ENCODE measurements around the gene DLGAP4.

DLGAP4 gene

DNA sequence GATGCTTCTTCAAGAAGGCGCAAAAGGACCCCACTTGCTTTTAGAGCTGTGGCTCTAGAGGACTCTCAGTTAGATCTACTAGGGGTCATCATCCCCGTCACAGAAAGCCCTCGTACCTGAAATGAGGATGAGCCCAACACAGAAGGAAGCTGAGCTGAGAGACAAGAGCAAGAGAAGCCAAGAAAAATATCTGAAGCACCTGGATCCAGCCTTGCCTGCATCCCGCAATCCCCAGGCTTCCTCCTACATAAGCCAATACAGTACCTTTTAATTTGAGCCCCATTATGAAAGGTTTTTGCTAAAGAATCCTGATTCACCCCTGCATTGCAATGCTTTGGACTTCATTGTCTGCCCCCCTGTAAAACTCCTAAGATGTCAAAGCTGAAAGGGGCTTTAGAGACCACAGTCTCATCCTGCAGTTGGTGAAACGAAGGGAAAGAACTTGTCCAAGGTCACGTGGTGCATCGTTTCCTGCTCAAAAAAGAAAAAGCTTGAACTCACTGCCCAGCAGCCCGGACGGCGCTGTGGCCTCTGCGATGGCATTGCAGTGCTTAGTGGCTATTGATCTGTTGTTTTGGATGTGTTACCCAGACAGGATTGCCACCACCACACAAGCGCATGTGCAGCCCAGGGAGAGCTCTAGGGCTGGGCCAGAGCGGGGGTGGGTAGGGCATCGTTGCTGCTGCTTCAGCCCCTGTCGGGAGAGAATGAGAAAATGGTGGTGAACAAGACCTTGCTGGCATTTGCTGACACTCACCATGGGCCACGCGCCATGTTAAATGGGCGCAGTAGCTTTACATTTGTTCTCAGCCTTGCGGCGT lies 41.5 kb upstream of the DLGAP4 start:
- DNase-seq (ENCODE audit: low read depth), result no peak
- no peak overlapping the region for H3K4me3 ChIP-seq (ENCODE audit: low read length)
- TF ChIP-seq, protein P1, sequence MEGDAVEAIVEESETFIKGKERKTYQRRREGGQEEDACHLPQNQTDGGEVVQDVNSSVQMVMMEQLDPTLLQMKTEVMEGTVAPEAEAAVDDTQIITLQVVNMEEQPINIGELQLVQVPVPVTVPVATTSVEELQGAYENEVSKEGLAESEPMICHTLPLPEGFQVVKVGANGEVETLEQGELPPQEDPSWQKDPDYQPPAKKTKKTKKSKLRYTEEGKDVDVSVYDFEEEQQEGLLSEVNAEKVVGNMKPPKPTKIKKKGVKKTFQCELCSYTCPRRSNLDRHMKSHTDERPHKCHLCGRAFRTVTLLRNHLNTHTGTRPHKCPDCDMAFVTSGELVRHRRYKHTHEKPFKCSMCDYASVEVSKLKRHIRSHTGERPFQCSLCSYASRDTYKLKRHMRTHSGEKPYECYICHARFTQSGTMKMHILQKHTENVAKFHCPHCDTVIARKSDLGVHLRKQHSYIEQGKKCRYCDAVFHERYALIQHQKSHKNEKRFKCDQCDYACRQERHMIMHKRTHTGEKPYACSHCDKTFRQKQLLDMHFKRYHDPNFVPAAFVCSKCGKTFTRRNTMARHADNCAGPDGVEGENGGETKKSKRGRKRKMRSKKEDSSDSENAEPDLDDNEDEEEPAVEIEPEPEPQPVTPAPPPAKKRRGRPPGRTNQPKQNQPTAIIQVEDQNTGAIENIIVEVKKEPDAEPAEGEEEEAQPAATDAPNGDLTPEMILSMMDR (conservative IDR thresholded peaks at IDR 0.05; ENCODE audit: low read length), result no peak

DNA sequence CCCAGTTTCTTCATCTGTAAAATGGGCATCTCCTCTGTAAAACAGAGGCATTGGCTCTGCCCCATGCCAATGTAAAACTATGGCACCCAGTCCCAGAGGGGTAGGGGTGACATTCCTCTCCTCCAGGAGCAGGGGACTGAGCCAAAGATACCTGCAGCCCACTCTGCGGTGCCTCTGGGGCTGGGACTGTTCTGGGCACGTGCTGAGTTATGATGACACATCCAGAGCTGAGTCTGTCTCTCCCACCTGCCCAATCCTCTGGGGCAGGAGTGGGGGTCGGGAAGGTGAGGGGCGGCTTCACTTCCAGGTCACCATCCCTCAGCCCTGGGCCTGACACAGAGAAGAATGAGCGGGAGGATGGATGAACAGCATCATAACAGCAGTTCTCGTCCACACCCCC lies 40.0 kb upstream of the DLGAP4 start:
- TF ChIP-seq, protein P1 (conservative IDR thresholded peaks at IDR 0.05; ENCODE audit: low read length), result no peak
- DNase-seq (ENCODE audit: low read depth), result no peak
- no peak overlapping the region for H3K4me3 ChIP-seq (ENCODE audit: low read length)

DNA sequence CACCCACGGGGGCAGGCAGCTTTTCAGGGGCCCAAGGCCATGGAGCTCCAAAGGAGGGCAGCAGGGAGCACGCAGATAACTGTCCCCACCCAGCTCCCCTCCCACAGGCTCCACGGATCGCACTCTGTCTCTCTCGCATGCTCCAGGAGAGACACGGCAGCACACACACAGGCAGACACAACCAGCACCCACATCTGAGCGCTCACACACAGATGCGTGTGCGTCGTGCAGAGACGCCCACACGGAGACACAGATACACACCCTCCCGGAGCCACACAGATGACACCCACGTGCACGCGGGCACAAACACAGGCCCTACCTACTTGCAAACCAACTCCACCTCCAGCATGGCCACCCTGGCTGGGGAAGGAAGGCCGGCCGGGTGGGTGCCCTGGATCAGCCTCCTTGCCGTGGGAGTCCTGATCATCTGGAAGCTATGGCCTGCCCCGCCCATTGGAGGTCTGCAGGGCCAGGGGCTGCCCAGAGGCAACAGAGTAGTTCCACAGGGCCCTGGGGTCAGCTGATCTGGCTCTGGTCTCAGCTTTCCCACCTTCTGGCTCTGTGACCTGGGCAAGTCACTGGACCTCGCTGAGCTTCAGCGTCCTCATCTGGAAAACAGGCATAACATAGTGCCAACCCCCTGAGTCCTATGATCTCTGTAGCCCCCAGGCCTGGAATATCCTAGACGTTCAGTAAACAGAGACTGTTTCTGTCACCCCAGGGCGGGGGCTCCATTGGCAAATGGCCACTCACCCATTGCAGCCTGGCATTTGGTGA lies 38.3 kb upstream of the DLGAP4 start:
- no peak overlapping the region for H3K4me3 ChIP-seq (ENCODE audit: low read length)
- no peak for DNase-seq (ENCODE audit: low read depth)
- TF ChIP-seq, protein P1 (conservative IDR thresholded peaks at IDR 0.05; ENCODE audit: low read length), result no peak

DNA sequence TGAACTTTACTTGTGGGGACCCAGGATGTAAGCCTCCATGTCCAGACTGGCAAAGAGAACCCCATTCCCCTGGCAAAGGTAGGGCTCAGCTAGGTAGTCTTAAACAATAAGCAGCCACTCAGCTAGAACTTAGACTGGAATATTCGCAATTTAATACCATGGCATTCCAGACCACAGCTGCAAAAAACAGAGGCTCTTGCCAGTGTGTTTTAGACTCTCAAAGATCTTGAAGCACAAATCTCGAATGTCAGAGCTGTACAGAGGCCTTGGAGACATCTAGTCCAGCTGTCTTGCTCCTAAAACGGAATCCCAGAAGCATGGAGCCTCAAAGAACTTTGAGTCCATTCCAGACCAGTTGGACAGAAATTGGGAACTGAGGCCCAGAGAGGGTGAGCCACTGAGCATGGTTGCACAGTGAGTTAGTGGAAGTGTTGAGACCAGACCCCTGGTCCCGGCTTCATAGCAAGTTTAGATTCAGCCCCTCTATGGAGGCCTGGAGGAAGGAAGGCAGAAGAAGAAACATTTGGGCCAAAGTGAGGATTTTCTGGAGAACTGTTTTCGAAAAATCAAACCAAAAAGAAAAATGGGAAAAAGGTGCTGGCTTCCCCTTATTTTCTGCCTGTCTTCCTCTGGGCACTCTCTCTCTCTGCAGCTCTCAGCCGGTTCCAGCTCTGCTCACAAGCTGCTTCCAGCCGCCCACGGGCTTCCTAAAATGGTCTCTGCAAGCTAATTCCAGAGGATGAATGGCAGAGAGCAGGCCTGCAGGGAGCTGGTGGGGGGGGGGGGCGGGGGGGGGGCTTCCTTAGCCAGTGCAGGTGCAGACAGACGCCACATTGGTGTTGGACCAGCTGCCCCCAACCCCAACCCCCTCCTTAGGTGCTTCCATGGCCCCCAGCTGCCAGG lies 37.4 kb upstream of the DLGAP4 start:
- no peak for DNase-seq (ENCODE audit: low read depth)
- no peak overlapping the region for H3K4me3 ChIP-seq (ENCODE audit: low read length)
- TF ChIP-seq, protein P1 (conservative IDR thresholded peaks at IDR 0.05; ENCODE audit: low read length), result no peak

DNA sequence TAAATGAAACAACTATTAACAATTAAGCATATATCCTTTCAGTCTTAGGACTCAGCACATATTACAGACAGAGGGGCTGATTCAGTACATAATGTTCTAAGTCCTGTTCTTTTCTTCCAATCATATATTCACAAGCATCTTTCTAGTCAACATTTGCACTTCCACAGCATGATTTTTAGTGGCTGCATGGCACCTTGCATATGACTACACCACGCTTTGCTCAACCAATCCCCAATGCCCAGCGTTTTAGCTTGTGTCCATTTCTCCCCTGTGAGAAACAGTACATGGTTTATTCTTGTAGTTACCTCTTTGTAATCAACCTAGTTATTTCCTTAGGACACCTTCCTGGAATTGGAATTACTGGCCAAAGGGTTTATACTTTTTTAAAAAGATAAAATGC lies 36.6 kb upstream of the DLGAP4 start:
- no peak for DNase-seq (ENCODE audit: low read depth)
- TF ChIP-seq, protein P1 (conservative IDR thresholded peaks at IDR 0.05; ENCODE audit: low read length), result no peak
- no peak overlapping the region for H3K4me3 ChIP-seq (ENCODE audit: low read length)

DNA sequence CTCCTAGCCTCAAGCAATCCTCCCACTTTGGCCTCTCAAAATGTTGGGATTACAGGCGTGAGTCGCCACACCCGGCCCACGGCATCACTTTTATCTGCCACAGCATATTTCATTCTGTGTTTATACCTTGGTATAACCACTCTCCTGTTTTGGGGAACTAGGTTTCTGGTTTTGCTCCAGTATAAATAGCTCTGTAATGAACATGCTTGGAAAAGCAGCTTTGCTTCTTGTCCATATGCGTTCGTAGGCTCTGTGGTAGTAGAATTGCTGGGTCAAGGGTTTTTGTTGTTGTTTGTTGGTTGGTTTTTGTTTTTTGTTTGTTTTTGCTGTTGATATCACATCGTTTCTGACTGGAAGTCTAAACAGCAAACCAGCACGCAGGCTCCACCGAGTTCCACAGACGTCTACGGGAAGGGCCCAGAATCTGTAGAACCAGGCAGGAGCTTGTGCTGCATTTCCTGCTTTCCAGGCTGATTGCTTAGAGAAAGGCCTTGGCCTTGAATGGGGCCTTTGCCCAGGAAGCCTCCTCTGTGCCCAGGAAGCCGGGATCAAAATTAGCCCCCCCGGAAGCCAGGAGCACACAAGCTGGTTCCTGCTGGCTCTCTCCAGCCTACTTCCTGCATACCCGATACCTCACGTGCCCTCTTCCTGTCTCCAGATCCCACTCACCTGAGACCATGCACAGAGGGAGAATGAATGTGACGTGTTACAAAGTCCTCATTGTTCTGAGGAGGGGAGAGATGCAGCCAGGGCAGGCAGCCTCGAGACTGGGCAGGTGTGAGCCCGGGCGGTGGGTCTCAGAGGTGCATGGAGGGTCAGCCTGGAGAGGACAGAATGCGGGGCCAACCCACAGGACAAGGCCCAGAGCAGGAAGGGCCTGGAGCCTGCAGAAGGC lies 35.1 kb upstream of the DLGAP4 start:
- TF ChIP-seq, protein P1 (conservative IDR thresholded peaks at IDR 0.05; ENCODE audit: low read length), result no peak
- no peak for DNase-seq (ENCODE audit: low read depth)

More for the DNA sequence above, 35.1 kb upstream of the DLGAP4 start:
- no peak overlapping the region for H3K4me3 ChIP-seq (ENCODE audit: low read length)

Measured in AG10803 (cell line).